ENCODE results near the gene FARP1.

The FARP1 gene

DNA sequence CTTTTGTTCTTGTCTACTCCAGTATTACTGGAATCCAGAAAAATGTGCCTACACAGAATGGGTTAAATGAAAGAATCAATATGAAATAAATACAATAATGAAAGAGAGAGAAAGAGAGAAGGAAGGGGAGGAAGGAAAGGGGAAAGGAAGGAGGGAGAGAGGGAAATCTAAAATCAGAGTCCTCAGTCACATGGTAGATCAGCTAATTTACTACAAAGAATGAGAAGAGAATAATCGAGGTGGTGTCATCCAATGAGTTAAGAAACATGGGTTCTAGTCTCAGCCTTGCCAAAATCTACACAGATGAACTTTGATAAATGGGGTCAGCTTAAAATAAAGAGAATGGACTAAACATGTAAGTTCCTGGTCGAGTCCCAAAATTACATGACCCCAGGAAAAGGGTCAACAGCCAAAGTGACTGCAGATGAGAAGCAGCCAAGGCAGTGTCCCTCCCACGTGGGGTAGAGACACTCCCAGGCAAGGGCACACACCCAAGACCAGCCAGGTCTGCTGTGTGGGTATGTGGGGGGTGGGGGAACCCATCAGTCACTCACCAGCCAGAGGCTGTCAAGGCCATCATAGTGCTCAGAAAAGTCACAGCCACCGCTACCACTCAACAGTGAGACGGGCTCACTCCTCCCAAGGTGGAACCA is 330.4 kb downstream of the FARP1 start:
- Histone ChIP-seq H3K9me3 (ENCODE audit: severe bottlenecking) (no peaks in the 10 kb centered on the region), H3K27ac (ENCODE audit: poor library complexity, severe bottlenecking) (no peak overlapping the region), H3K4me1 (ENCODE audit: insufficient read depth, poor library complexity, severe bottlenecking) (peaks cover 19% of the 10 kb centered on the region), H3K4me3 (ENCODE audit: severe bottlenecking) (no peak overlapping the region), H3K27me3 (ENCODE audit: insufficient read depth, poor library complexity, severe bottlenecking) (no peaks in the 10 kb centered on the region), H3K36me3 (ENCODE audit: low read depth) (peaks cover 73% of the 10 kb centered on the region)
- DNase-seq (ENCODE audit: low spot score) (no peak), ATAC-seq (ENCODE audit: low read depth) (no peak)
- TF ChIP-seq, protein P1, sequence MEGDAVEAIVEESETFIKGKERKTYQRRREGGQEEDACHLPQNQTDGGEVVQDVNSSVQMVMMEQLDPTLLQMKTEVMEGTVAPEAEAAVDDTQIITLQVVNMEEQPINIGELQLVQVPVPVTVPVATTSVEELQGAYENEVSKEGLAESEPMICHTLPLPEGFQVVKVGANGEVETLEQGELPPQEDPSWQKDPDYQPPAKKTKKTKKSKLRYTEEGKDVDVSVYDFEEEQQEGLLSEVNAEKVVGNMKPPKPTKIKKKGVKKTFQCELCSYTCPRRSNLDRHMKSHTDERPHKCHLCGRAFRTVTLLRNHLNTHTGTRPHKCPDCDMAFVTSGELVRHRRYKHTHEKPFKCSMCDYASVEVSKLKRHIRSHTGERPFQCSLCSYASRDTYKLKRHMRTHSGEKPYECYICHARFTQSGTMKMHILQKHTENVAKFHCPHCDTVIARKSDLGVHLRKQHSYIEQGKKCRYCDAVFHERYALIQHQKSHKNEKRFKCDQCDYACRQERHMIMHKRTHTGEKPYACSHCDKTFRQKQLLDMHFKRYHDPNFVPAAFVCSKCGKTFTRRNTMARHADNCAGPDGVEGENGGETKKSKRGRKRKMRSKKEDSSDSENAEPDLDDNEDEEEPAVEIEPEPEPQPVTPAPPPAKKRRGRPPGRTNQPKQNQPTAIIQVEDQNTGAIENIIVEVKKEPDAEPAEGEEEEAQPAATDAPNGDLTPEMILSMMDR (IDR thresholded peaks at IDR 0.05; ENCODE audit: poor library complexity, severe bottlenecking): no peak

DNA sequence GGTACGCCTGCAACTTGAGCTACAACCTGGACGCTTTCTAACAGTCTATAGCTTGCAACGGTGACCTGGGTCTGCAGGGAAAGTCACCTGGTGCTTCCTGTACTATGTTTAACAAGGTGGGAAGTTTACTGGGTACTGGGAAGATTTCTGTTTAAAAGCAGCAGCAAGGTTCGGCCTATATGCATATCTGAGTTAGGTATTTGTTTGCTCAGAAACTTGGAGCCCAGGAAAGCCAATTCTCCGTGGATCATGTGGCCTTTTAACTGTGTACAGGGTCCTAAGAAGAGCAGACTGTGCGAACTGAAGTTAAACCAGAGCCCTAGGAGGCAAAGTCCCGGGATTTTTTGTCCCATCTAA is 330.9 kb downstream of the FARP1 start:
- H3K27me3 ChIP-seq (ENCODE audit: insufficient read depth, poor library complexity, severe bottlenecking): no peaks in the 10 kb centered on the region
- no peak for DNase-seq (ENCODE audit: low spot score)
- no peak overlapping the region for H3K4me3 ChIP-seq (ENCODE audit: severe bottlenecking)
- peaks cover 19% of the 10 kb centered on the region for H3K4me1 ChIP-seq (ENCODE audit: insufficient read depth, poor library complexity, severe bottlenecking)
- H3K9me3 ChIP-seq (ENCODE audit: severe bottlenecking): no peaks in the 10 kb centered on the region
- no peak for ATAC-seq (ENCODE audit: low read depth)
- TF ChIP-seq, protein P1 (IDR thresholded peaks at IDR 0.05; ENCODE audit: poor library complexity, severe bottlenecking): no peak
- H3K27ac ChIP-seq (ENCODE audit: poor library complexity, severe bottlenecking): no peak overlapping the region
- peaks cover 68% of the 10 kb centered on the region for H3K36me3 ChIP-seq (ENCODE audit: low read depth)

DNA sequence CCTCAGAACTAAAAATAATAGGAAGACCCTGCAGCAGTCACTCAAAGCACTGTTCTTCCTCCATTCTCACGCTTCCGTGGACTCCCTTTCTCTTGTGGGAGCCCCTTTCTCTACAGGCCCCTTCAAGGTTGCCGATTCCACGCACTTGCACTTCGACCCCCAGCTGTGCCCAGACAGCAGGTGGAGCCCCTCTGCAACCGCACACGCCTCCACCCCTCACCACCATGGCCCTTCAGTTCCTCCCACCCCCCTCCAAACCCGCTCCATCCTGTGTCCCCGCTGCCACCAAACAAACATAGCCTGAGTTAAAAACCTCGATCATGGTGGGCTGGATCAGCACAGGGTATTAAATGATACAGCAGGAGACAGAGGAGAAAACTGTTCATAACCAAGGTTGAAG is 331.4 kb downstream of the FARP1 start:
- peaks cover 63% of the 10 kb centered on the region for H3K36me3 ChIP-seq (ENCODE audit: low read depth)
- no peaks in the 10 kb centered on the region for H3K9me3 ChIP-seq (ENCODE audit: severe bottlenecking)
- TF ChIP-seq, protein P1 (IDR thresholded peaks at IDR 0.05; ENCODE audit: poor library complexity, severe bottlenecking): no peak
- H3K4me3 ChIP-seq (ENCODE audit: severe bottlenecking): no peak overlapping the region
- ATAC-seq (ENCODE audit: low read depth) (no peak), DNase-seq (ENCODE audit: low spot score) (no peak)
- H3K4me1 ChIP-seq (ENCODE audit: insufficient read depth, poor library complexity, severe bottlenecking): peaks cover 19% of the 10 kb centered on the region
- no peaks in the 10 kb centered on the region for H3K27me3 ChIP-seq (ENCODE audit: insufficient read depth, poor library complexity, severe bottlenecking)
- H3K27ac ChIP-seq (ENCODE audit: poor library complexity, severe bottlenecking): no peak overlapping the region

GRCh38 chr13:98474761-98475160 is 331.9 kb downstream of the FARP1 start:
- H3K36me3 ChIP-seq (ENCODE audit: low read depth): peaks cover 59% of the 10 kb centered on the region
- H3K9me3 ChIP-seq (ENCODE audit: severe bottlenecking): no peaks in the 10 kb centered on the region
- peaks cover 19% of the 10 kb centered on the region for H3K4me1 ChIP-seq (ENCODE audit: insufficient read depth, poor library complexity, severe bottlenecking)
- no peak overlapping the region for H3K4me3 ChIP-seq (ENCODE audit: severe bottlenecking)
- ATAC-seq (ENCODE audit: low read depth): no peak
- no peak for DNase-seq (ENCODE audit: low spot score)
- no peaks in the 10 kb centered on the region for H3K27me3 ChIP-seq (ENCODE audit: insufficient read depth, poor library complexity, severe bottlenecking)
- TF ChIP-seq, protein P1 (IDR thresholded peaks at IDR 0.05; ENCODE audit: poor library complexity, severe bottlenecking): no peak
- no peak overlapping the region for H3K27ac ChIP-seq (ENCODE audit: poor library complexity, severe bottlenecking)

- H3K9me3 ChIP-seq (ENCODE audit: severe bottlenecking): no peaks in the 10 kb centered on the region
- H3K4me1 ChIP-seq (ENCODE audit: insufficient read depth, poor library complexity, severe bottlenecking): peaks cover 19% of the 10 kb centered on the region
- H3K4me3 ChIP-seq (ENCODE audit: severe bottlenecking): no peak overlapping the region
- H3K36me3 ChIP-seq (ENCODE audit: low read depth): peaks cover 55% of the 10 kb centered on the region
- no peak for DNase-seq (ENCODE audit: low spot score)
- TF ChIP-seq, protein P1 (IDR thresholded peaks at IDR 0.05; ENCODE audit: poor library complexity, severe bottlenecking): no peak
- ATAC-seq (ENCODE audit: low read depth): no peak
- H3K27ac ChIP-seq (ENCODE audit: poor library complexity, severe bottlenecking): peak overlapping the region; percentile 75
- H3K27me3 ChIP-seq (ENCODE audit: insufficient read depth, poor library complexity, severe bottlenecking): no peaks in the 10 kb centered on the region
Measured at GRCh38 chr13:98475522-98475921, 332.6 kb downstream of the FARP1 start.

Data from RWPE2 (cell line).